ENCODE measurements around the gene UBE2F. TPM values are rescaled to one million over a fixed set of nuclear protein-coding genes. Genes with fewer than 3 reads are reported as not detected.
"Not testable (repeated sequence)": the region's sequence is repeated elsewhere in the genome, so short reads cannot be mapped to it uniquely, and the experiment has no call there.

UBE2F gene
- total RNA-seq, 1 experiment from 2014 or later: 51.2 TPM

DNA sequence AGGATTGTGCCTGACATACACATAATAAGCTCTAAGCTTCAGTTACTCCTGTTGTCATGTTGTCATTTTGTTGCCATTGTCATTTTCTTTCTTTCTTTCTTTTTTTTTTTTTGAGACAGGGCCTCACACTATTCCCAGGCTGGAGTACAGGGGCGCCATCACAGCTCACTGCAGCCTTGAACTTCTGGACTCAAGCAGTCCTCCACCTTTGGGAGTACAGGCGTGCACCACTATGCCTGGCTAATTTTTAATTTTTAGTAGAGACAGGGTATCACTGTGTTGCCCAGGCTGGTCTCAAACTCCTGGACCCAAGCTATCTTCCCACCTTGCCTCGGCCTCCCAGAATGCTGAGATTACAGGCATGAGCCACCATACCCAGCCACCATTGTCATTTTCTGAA, 63.0 kb downstream of the UBE2F start:
- no peak for DNase-seq (ENCODE audit: low spot score)
- TF ChIP-seq CTCF (conservative IDR thresholded peaks at IDR 0.05; ENCODE audit: low read depth, low read length) (no peak), EZH2 (IDR thresholded peaks at IDR 0.05; ENCODE audit: borderline replicate concordance, low read depth, low read length, poor library complexity, severe bottlenecking) (no peak)
- Histone ChIP-seq H3K36me3 (ENCODE audit: insufficient read depth, low read length, poor library complexity, severe bottlenecking) (peaks cover 7% of the 10 kb centered on the region), H3K9me3 (ENCODE audit: low read depth, low read length, poor library complexity, severe bottlenecking) (no peaks in the 10 kb centered on the region), H3K27me3 (replicated peaks; ENCODE audit: insufficient read depth, low read depth, low read length, poor library complexity) (no peaks in the 10 kb centered on the region), H3K4me1 (ENCODE audit: insufficient read depth, low read length, poor library complexity, severe bottlenecking) (no peaks in the 10 kb centered on the region), H3K27ac (ENCODE audit: low read depth, low read length, poor library complexity, severe bottlenecking) (no peak overlapping the region), H3K4me3 (ENCODE audit: low read depth, low read length, poor library complexity, severe bottlenecking) (no peak overlapping the region)
- ChIA-PET CTCF (no interaction called here), POLR2A (ENCODE audit: low non-redundant PET) (no interaction called here)
- no TSS peak for BruUV-seq (replicated peaks)
- intact Hi-C loops (cut with micrococcal nuclease; ENCODE audit: unreplicated experiment): no loop called here

DNA sequence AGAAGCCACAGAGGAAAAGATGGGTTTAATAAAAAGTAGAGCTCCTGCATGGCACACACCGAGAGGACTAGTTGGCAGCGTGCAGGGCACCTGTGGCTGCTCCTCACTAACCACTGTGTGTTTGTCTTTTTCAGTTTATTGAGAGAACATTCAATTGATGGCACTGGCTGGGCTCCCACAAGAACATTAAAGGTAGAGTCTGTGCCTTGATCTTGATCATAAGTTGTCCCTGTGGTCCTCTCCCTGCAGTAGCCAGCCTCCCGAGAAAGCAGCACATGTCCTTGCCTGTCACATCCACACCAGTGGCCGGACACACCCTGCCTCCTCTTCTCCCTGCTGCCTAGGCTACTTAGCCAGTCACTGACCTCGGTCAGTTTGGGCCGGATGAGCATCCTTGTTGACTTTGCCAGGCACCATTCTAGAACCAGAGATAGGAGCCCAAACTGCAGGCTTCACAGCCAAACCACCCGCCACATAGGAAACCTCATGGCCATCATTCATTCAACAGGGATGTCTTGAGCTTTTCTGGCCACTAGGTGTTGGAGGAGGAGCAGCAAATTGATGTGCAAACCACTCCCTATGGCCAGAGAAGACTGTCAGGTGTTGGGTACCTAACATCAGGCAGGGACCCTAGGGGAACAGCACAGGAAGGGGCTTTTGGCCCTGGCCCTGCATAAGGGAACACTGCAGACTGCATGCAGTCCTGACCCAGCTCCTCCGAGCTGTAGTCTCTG, 63.8 kb downstream of the UBE2F start:
- no peaks in the 10 kb centered on the region for H3K4me1 ChIP-seq (ENCODE audit: insufficient read depth, low read length, poor library complexity, severe bottlenecking)
- no TSS peak for BruUV-seq (replicated peaks)
- no peaks in the 10 kb centered on the region for H3K9me3 ChIP-seq (ENCODE audit: low read depth, low read length, poor library complexity, severe bottlenecking)
- ChIA-PET CTCF (no interaction called here), POLR2A (ENCODE audit: low non-redundant PET) (no interaction called here)
- no peaks in the 10 kb centered on the region for H3K27me3 ChIP-seq (replicated peaks; ENCODE audit: insufficient read depth, low read depth, low read length, poor library complexity)
- H3K36me3 ChIP-seq (ENCODE audit: insufficient read depth, low read length, poor library complexity, severe bottlenecking): peaks cover 7% of the 10 kb centered on the region
- DNase-seq (ENCODE audit: low spot score): no peak
- no peak overlapping the region for H3K27ac ChIP-seq (ENCODE audit: low read depth, low read length, poor library complexity, severe bottlenecking)
- intact Hi-C loops (cut with micrococcal nuclease; ENCODE audit: unreplicated experiment): no loop called here
- TF ChIP-seq EZH2 (IDR thresholded peaks at IDR 0.05; ENCODE audit: borderline replicate concordance, low read depth, low read length, poor library complexity, severe bottlenecking): no peak
- no peak overlapping the region for H3K4me3 ChIP-seq (ENCODE audit: low read depth, low read length, poor library complexity, severe bottlenecking)

DNA sequence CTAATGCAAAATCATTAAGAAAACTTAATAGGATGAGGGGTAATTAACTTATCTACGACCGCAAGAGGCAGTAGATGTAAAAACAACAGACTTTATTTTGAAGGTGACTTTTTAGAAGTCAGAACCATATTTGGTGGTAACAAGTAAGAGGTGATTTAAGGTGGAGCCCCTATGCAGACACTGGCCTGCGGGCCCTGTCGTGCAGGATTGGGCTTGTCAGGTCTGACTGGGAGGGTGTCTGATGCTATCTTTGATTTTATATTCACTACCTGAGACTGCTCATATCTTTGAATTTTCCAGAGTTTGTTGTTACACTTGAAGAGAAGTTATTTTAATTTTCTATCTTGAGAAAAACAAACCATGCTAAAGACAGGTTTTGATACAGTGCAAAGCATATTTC, 64.9 kb downstream of the UBE2F start:
- H3K27ac ChIP-seq (ENCODE audit: low read depth, low read length, poor library complexity, severe bottlenecking): no peak overlapping the region
- H3K4me1 ChIP-seq (ENCODE audit: insufficient read depth, low read length, poor library complexity, severe bottlenecking): no peaks in the 10 kb centered on the region
- TF ChIP-seq EZH2 (IDR thresholded peaks at IDR 0.05; ENCODE audit: borderline replicate concordance, low read depth, low read length, poor library complexity, severe bottlenecking): no peak
- no peak for TF ChIP-seq CTCF (conservative IDR thresholded peaks at IDR 0.05; ENCODE audit: low read depth, low read length)
- ChIA-PET CTCF (no interaction called here), POLR2A (ENCODE audit: low non-redundant PET) (no interaction called here)
- no peak overlapping the region for H3K4me3 ChIP-seq (ENCODE audit: low read depth, low read length, poor library complexity, severe bottlenecking)
- no peak for DNase-seq (ENCODE audit: low spot score)
- H3K36me3 ChIP-seq (ENCODE audit: insufficient read depth, low read length, poor library complexity, severe bottlenecking): peaks cover 7% of the 10 kb centered on the region
- BruUV-seq (replicated peaks): no TSS peak
- intact Hi-C loops (cut with micrococcal nuclease; ENCODE audit: unreplicated experiment): no loop called here
- H3K27me3 ChIP-seq (replicated peaks; ENCODE audit: insufficient read depth, low read depth, low read length, poor library complexity): no peaks in the 10 kb centered on the region
- H3K9me3 ChIP-seq (ENCODE audit: low read depth, low read length, poor library complexity, severe bottlenecking): no peaks in the 10 kb centered on the region

- Histone ChIP-seq H3K9me3 (ENCODE audit: low read depth, low read length, poor library complexity, severe bottlenecking) (no peaks in the 10 kb centered on the region), H3K27ac (ENCODE audit: low read depth, low read length, poor library complexity, severe bottlenecking) (no peak overlapping the region), H3K4me3 (ENCODE audit: low read depth, low read length, poor library complexity, severe bottlenecking) (no peak overlapping the region), H3K4me1 (ENCODE audit: insufficient read depth, low read length, poor library complexity, severe bottlenecking) (no peaks in the 10 kb centered on the region), H3K36me3 (ENCODE audit: insufficient read depth, low read length, poor library complexity, severe bottlenecking) (peaks cover 10% of the 10 kb centered on the region), H3K27me3 (replicated peaks; ENCODE audit: insufficient read depth, low read depth, low read length, poor library complexity) (no peaks in the 10 kb centered on the region)
- ChIA-PET POLR2A (ENCODE audit: low non-redundant PET) (no interaction called here), CTCF (no interaction called here)
- no TSS peak for BruUV-seq (replicated peaks)
- no peak for DNase-seq (ENCODE audit: low spot score)
- intact Hi-C loops (cut with micrococcal nuclease; ENCODE audit: unreplicated experiment): no loop called here
- no peak for TF ChIP-seq EZH2 (IDR thresholded peaks at IDR 0.05; ENCODE audit: borderline replicate concordance, low read depth, low read length, poor library complexity, severe bottlenecking)
Observed at GRCh38 chr2:238032755-238033337, 66.0 kb downstream of the UBE2F start.

- CTCF ChIA-PET; BruUV-seq (replicated peaks); H3K27me3 ChIP-seq (replicated peaks; ENCODE audit: insufficient read depth, low read depth, low read length, poor library complexity); H3K4me1 ChIP-seq (ENCODE audit: insufficient read depth, low read length, poor library complexity, severe bottlenecking); intact Hi-C loops (cut with micrococcal nuclease; ENCODE audit: unreplicated experiment); H3K4me3 ChIP-seq (ENCODE audit: low read depth, low read length, poor library complexity, severe bottlenecking); H3K9me3 ChIP-seq (ENCODE audit: low read depth, low read length, poor library complexity, severe bottlenecking); DNase-seq (ENCODE audit: low spot score); POLR2A ChIA-PET (ENCODE audit: low non-redundant PET); H3K27ac ChIP-seq (ENCODE audit: low read depth, low read length, poor library complexity, severe bottlenecking): not testable (repeated sequence)
- peaks cover 10% of the 10 kb centered on the region for H3K36me3 ChIP-seq (ENCODE audit: insufficient read depth, low read length, poor library complexity, severe bottlenecking)
Observed at GRCh38 chr2:238033991-238034390, 67.2 kb downstream of the UBE2F start.

Measured in A673 (cell line).